SU-DHL-6 (cell line): ENCODE measurements around the gene SOX14.

Experiments used
- H2AFZ ChIP-seq: fragments of 200-600 bp; sonication (generic); 2 replicates; pipeline ENCODE4 v1.6.1; 2014; ENCODE audit warnings: low read depth, mild to moderate bottlenecking, moderate library complexity, mixed read lengths, antibody characterized with exemption, low read length; ENCODE audit not compliant: severe bottlenecking
- H3F3A ChIP-seq: fragments of 200-600 bp; shearing (Covaris generic); 2 replicates; pipeline ENCODE4 v1.6.0; 2016; ENCODE audit warnings: antibody characterized with exemption, mild to moderate bottlenecking; ENCODE audit not compliant: insufficient read depth
- H3K27ac ChIP-seq: fragments of 200-600 bp; sonication (generic); 2 replicates; pipeline ENCODE4 v1.5.1; 2016; ENCODE audit warnings: low read depth, mild to moderate bottlenecking, low read length, moderate library complexity, mixed read lengths
- H3K27me3 ChIP-seq: fragments of 200-600 bp; sonication (generic), shearing (Covaris generic); 2 replicates; pipeline ENCODE4 v1.6.0; 2014; ENCODE audit warnings: mild to moderate bottlenecking, low read length
- H3K36me3 ChIP-seq: fragments of 200-600 bp; sonication (generic); 2 replicates; pipeline ENCODE4 v1.6.1; 2014; ENCODE audit warnings: mild to moderate bottlenecking, low read length, mixed read lengths
- H3K4me2 ChIP-seq: fragments of 300-600, 200-600 bp; shearing (Covaris generic), sonication (generic); 2 replicates; pipeline ENCODE4 v1.6.0; 2014; ENCODE audit warnings: low read length, low read depth, mild to moderate bottlenecking; ENCODE audit not compliant: poor library complexity, severe bottlenecking
- H3K4me3 ChIP-seq: fragments of 200-600 bp; sonication (generic); 2 replicates; pipeline ENCODE4 v1.5.1; 2014; ENCODE audit warnings: antibody characterized with exemption, low read length, mild to moderate bottlenecking, mixed read lengths; ENCODE audit not compliant: insufficient read depth, poor library complexity, severe bottlenecking
- H3K79me2 ChIP-seq: fragments of 200-600 bp; sonication (generic); 2 replicates; pipeline ENCODE4 v1.6.1; 2014; ENCODE audit warnings: mild to moderate bottlenecking, low read length, moderate library complexity; ENCODE audit not compliant: insufficient read depth
- H3K9ac ChIP-seq: fragments of 200-600 bp; sonication (generic); 2 replicates; pipeline ENCODE4 v1.7.0; 2014; ENCODE audit warnings: mild to moderate bottlenecking, low read length
- H3K9me2 ChIP-seq: fragments of 200-600 bp; sonication (generic); replicated peaks from 2 replicates; pipeline ENCODE4 v1.6.1; 2014; ENCODE audit warnings: low read length; ENCODE audit not compliant: insufficient read depth
- H3K9me3 ChIP-seq: fragments of 200-600 bp; sonication (generic); 2 replicates; pipeline ENCODE4 v1.6.1; 2014; ENCODE audit warnings: low read length, mixed read lengths; ENCODE audit not compliant: insufficient read depth
- H4K20me1 ChIP-seq: fragments of 200-600 bp; sonication (generic); 2 replicates; pipeline ENCODE4 v1.6.1; 2014; ENCODE audit warnings: low read depth, mild to moderate bottlenecking, antibody characterized with exemption, low read length, moderate library complexity, mixed read lengths
- EZH2phosphoT487 ChIP-seq: fragments of 200-600 bp; sonication (generic), shearing (Covaris generic); conservative IDR thresholded peaks from 2 replicates; pipeline ENCODE4 v1.6.1; 2018; ENCODE audit warnings: mild to moderate bottlenecking, antibody characterized with exemption, low read length, moderate library complexity, mixed read lengths
- TF ChIP-seq, protein P1 (sequence below): fragments of 200-600 bp; sonication (generic); IDR thresholded peaks from one replicate; pipeline ENCODE4 v1.5.1; 2017; ENCODE audit warnings: antibody characterized with exemption, mild to moderate bottlenecking, low read length, moderate library complexity; ENCODE audit not compliant: insufficient read depth, poor library complexity, severe bottlenecking

The SOX14 gene

DNA sequence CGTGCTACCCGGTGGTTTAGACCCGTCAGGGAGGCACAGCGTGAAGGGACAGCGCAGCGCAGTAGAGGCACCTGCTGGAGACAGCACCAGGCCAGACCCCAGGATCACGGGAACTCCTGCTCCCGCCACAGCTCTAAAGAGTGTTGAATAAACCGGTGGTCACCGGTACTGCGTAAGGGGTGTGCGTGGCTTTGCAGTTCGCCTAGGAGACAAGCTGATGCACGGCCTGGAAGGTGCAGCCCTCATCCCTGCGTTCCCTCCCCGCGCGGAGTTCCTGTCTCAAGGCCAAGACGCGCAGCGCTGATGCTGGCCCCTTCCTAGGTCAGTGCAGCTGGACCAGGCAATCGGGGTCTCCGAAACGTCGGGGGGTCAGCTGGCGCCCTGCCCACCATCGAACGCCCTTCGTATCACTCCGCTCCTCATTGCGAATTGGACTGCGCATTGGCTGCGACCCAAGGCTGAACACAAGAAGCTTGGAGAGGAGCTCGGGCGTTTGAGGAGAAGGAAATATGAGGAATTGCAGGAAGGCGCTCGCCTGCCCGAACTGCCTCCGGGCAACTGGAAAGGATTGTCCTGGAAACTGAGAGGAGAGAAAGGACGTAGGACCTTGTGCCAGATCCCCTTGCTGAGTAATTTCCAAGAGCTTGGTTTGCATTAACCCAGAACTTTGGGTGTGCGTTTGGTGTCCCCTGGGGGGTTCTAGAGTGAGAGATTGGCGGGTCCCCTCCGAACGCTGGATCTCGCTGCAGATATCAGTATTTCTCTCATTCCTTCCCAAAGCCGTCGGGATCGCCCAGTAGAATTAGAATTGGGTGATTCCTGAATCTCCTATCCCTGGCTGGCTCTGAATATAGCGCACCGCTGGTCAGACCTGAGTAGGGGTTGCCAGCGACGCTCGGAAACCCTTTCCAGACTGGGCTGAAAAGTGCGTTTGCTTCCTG is 2.3 kb upstream of the SOX14 start:
- H3K79me2 ChIP-seq: no peaks in the 10 kb centered on the region
- no peaks in the 10 kb centered on the region for H3F3A ChIP-seq
- H3K27me3 ChIP-seq: no peaks in the 10 kb centered on the region
- no peaks in the 10 kb centered on the region for H3K9me3 ChIP-seq
- TF ChIP-seq EZH2phosphoT487: no peak
- TF ChIP-seq, protein P1, sequence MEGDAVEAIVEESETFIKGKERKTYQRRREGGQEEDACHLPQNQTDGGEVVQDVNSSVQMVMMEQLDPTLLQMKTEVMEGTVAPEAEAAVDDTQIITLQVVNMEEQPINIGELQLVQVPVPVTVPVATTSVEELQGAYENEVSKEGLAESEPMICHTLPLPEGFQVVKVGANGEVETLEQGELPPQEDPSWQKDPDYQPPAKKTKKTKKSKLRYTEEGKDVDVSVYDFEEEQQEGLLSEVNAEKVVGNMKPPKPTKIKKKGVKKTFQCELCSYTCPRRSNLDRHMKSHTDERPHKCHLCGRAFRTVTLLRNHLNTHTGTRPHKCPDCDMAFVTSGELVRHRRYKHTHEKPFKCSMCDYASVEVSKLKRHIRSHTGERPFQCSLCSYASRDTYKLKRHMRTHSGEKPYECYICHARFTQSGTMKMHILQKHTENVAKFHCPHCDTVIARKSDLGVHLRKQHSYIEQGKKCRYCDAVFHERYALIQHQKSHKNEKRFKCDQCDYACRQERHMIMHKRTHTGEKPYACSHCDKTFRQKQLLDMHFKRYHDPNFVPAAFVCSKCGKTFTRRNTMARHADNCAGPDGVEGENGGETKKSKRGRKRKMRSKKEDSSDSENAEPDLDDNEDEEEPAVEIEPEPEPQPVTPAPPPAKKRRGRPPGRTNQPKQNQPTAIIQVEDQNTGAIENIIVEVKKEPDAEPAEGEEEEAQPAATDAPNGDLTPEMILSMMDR: no peak
- no peak overlapping the region for H3K4me3 ChIP-seq
- H3K4me2 ChIP-seq: no peak overlapping the region
- H4K20me1 ChIP-seq: no peaks in the 10 kb centered on the region
- no peak overlapping the region for H3K9ac ChIP-seq
- no peak overlapping the region for H3K27ac ChIP-seq
- no peak overlapping the region for H2AFZ ChIP-seq
- no peaks in the 10 kb centered on the region for H3K9me2 ChIP-seq
- H3K36me3 ChIP-seq: no peaks in the 10 kb centered on the region

DNA sequence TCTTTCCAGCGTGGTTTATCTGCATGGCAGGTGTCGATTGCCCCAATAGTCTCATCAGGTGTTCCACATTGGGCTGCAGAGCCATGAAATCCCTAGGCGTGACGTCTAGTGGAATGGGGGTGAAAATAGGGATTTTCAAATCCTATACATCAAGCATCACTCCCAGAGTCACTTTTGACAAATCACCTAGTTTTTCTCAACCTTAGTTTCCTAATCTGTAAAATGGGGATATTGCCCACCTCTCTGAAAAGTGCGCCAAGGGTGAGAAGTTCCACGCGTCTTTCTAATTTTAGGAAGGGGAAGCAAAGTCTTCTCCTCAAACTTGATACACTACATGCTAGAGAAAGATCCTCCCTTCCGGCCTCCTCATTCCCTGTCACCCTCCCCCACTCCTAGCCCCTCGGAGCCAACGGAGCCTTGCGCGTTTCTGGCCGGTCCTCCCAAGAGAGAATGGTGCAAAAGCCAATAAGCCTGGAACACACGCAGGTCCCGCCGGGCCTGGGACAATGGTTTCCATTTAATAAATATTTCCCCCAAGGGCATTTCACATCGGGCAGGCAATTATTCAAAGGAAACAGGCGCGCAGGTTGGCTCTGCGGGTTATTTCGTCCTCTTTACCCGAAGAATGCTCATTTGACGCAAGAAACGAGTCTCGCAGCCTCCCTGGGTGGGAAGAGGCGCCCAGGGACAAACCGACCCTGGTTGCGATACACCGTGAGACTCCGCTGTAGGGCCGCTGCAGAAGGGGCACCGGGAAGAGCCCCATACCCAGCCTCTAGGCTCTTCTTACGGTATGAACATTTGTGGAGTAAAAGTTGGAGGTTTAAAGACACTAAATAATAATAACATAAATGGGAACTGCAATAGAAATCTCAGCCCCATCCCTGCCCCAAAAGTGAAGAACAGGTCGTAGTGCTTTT is 1.2 kb upstream of the SOX14 start:
- Histone ChIP-seq H3K9ac (no peak overlapping the region), H3K36me3 (no peaks in the 10 kb centered on the region), H3K27me3 (no peaks in the 10 kb centered on the region), H3K79me2 (no peaks in the 10 kb centered on the region), H3K9me2 (no peaks in the 10 kb centered on the region), H3K9me3 (no peaks in the 10 kb centered on the region), H3K4me2 (no peak overlapping the region), H3K4me3 (no peak overlapping the region), H3F3A (no peaks in the 10 kb centered on the region), H4K20me1 (no peaks in the 10 kb centered on the region), H2AFZ (no peak overlapping the region), H3K27ac (no peak overlapping the region)
- TF ChIP-seq, protein P1: no peak
- TF ChIP-seq EZH2phosphoT487: no peak

DNA sequence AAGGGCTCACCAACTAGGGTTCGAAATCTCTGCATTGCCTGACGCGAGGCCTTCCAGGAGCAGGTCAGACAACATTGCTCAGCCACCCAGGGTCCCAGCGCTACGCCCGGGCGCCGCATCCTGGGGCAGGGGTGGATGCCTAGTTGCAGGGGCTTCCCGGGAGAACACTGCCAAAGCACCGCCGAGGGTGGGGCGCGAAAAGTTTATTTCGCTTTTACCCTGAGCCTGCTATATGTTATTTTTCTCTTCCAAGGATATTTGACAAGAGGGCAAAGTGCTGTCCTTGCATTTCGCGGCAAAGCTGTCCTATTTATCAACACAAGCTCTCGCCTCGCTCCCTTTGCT is 549 bp upstream of the SOX14 start:
- no peaks in the 10 kb centered on the region for H3K27me3 ChIP-seq
- no peak overlapping the region for H3K4me3 ChIP-seq
- TF ChIP-seq, protein P1: no peak
- TF ChIP-seq EZH2phosphoT487: no peak

More for the DNA sequence above, 549 bp upstream of the SOX14 start:
- H2AFZ ChIP-seq: no peak overlapping the region
- H3K9me3 ChIP-seq: no peaks in the 10 kb centered on the region
- no peaks in the 10 kb centered on the region for H3K36me3 ChIP-seq
- no peak overlapping the region for H3K9ac ChIP-seq
- no peaks in the 10 kb centered on the region for H4K20me1 ChIP-seq
- H3F3A ChIP-seq: no peaks in the 10 kb centered on the region
- H3K9me2 ChIP-seq: no peaks in the 10 kb centered on the region
- H3K27ac ChIP-seq: no peak overlapping the region
- no peaks in the 10 kb centered on the region for H3K79me2 ChIP-seq
- no peak overlapping the region for H3K4me2 ChIP-seq
